ENCODE results near the gene TSPAN11.

Gene TSPAN11

GRCh38 chr12:30945443-30946164 lies 19.1 kb downstream of the TSPAN11 start:
- no peak for DNase-seq (ENCODE audit: extremely low read depth, low read depth)
- no peak for TF ChIP-seq CTCF (IDR thresholded peaks at IDR 0.05; ENCODE audit: low read depth, low read length)

DNA sequence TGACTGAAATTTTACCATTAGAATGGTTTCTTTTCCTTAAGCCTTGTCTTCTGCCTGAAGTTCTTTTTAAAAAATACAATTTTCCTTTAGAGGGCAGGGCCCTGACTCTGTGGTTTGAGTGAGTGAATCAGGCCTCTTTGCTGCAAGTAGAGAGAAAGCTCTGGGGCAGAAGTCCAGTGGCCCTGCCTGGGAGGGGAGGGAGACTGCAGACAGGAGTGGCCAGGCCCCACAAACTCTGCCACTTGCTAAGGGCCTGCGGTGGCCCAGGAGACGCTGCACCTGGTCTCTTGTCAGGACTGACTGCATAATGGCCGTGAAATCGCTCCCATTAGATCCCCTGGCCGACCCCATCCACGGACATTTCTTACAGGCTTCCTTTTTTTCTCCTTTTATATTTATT lies 25.5 kb downstream of the TSPAN11 start:
- no peak for DNase-seq (ENCODE audit: extremely low read depth, low read depth)
- TF ChIP-seq CTCF (IDR thresholded peaks at IDR 0.05; ENCODE audit: low read depth, low read length): no peak

DNA sequence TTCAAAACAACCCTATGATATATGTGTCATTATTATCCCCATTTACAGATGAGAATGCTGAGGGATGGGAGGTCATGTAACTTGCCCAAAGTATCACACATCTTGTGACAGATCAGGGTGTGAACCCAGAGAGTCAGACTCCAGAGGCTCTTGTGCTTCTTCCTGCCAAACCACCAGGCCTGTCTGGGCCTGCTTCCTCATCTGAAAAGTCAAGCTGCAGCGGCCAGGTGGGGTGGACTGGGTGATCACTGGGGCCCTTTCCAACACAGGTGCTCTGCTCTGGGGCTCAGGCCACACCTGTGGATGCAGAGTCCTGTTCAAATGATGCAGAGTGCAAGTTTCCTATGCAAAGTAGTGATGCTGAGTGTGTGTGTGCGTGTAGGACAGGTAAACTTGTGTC lies 26.7 kb downstream of the TSPAN11 start:
- no peak for DNase-seq (ENCODE audit: extremely low read depth, low read depth)
- no peak for TF ChIP-seq CTCF (IDR thresholded peaks at IDR 0.05; ENCODE audit: low read depth, low read length)

GRCh38 chr12:30953951-30954751 lies 27.6 kb downstream of the TSPAN11 start:
- no peak for TF ChIP-seq CTCF (IDR thresholded peaks at IDR 0.05; ENCODE audit: low read depth, low read length)
- DNase-seq (ENCODE audit: extremely low read depth, low read depth): no peak

GRCh38 chr12:30955214-30955613 lies 28.7 kb downstream of the TSPAN11 start:
- TF ChIP-seq CTCF (IDR thresholded peaks at IDR 0.05; ENCODE audit: low read depth, low read length): no peak
- DNase-seq (ENCODE audit: extremely low read depth, low read depth): no peak

GRCh38 chr12:30959110-30959710 lies 32.7 kb downstream of the TSPAN11 start:
- no peak for TF ChIP-seq CTCF (IDR thresholded peaks at IDR 0.05; ENCODE audit: low read depth, low read length)
- no peak for DNase-seq (ENCODE audit: extremely low read depth, low read depth)

GRCh38 chr12:30959778-30960177 lies 33.2 kb downstream of the TSPAN11 start:
- no peak for TF ChIP-seq CTCF (IDR thresholded peaks at IDR 0.05; ENCODE audit: low read depth, low read length)
- DNase-seq (ENCODE audit: extremely low read depth, low read depth): no peak

Data from AG09319 (cell line).